LNCAP (cell line): ENCODE data around the gene NOSTRIN.

Experiments used
- TF ChIP-seq, protein P1 (sequence below): fragments of 450-650 bp; IDR thresholded peaks from 2 replicates; pipeline ENCODE4 v1.5.1; 2017; ENCODE audit warnings: mild to moderate bottlenecking

Gene NOSTRIN

DNA sequence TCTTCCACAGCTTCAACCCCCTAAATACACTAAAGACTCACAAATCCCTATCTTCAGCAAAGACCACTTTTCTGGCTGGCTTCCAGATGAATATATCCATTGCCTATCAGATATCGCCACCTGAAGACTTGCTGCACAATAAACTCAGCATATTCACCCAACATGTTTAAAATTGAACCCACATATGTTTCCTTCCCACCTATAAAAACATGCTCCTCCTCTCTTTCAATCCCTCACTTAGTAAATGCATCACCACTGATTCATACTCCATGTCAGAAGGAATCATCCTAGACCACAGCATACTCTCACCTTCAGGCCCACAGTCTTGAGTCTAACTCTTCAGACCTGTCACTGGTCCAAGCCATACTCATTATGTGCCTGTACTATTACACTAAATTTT, 82.5 kb downstream of the NOSTRIN start:
- TF ChIP-seq, protein P1, sequence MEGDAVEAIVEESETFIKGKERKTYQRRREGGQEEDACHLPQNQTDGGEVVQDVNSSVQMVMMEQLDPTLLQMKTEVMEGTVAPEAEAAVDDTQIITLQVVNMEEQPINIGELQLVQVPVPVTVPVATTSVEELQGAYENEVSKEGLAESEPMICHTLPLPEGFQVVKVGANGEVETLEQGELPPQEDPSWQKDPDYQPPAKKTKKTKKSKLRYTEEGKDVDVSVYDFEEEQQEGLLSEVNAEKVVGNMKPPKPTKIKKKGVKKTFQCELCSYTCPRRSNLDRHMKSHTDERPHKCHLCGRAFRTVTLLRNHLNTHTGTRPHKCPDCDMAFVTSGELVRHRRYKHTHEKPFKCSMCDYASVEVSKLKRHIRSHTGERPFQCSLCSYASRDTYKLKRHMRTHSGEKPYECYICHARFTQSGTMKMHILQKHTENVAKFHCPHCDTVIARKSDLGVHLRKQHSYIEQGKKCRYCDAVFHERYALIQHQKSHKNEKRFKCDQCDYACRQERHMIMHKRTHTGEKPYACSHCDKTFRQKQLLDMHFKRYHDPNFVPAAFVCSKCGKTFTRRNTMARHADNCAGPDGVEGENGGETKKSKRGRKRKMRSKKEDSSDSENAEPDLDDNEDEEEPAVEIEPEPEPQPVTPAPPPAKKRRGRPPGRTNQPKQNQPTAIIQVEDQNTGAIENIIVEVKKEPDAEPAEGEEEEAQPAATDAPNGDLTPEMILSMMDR, result no peak

DNA sequence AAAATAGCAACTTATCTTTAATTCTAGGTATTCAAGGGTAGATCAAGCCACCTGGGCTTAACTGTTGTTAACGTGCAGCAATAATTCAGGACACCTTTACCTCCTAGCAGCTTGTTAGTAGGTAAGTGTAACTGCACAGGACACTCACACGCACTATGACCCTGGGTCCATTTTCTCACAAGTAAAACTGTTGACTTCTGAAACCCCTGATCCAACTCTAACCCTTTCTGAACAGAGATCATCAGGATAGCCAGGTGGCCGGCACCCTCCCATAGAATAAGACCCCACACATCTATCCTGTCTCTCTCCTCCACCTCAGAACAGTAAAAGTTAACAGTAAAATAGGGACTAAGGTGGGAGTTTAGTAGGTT, 87.2 kb downstream of the NOSTRIN start:
- TF ChIP-seq, protein P1, result no peak

GRCh38 chr2:168890006-168890782, 87.8 kb downstream of the NOSTRIN start, which contains the start of gene SPC25:
SPC25 (minus strand) TSS chr2:168890430; CDS start chr2:168889519, 911 bp downstream.
- TF ChIP-seq, protein P1, result no peak

DNA sequence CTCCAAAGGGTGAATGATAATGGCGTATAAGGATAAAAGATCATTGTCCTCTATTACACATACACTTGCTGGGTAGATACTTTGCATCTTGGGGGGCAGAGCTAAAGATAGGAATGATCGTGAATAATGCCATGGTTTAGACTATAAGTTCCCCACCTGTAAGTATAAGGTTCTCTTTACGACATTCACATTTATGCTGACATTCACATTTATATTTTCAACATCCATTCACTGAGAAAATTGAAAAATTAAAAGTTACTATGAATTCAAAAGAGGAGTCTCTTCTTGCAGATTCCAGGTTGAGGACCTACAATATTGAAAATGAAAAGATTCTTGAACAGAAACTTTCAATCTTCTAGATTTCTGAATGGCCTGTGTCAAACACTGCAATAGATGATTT, 89.9 kb downstream of the NOSTRIN start:
- TF ChIP-seq, protein P1, result no peak

DNA sequence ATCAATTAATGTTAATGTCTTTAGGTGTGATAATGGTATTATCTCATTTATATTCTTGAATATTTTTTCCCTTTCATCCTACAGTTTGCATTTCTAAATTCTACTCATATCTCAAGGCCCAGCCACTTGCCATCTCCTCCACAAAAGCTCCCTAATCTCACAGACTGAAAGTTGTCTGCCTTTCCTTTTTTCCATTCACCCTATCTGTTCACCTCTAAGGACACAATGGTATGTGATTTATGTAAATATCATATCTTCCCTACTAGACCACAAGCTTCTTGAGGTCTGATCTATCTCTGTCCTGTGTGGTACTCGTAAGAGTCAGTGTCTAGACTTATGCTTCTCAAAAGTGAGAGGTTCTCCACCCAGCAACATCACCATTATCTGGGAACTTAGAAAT, 91.7 kb downstream of the NOSTRIN start:
- TF ChIP-seq, protein P1, result no peak

DNA sequence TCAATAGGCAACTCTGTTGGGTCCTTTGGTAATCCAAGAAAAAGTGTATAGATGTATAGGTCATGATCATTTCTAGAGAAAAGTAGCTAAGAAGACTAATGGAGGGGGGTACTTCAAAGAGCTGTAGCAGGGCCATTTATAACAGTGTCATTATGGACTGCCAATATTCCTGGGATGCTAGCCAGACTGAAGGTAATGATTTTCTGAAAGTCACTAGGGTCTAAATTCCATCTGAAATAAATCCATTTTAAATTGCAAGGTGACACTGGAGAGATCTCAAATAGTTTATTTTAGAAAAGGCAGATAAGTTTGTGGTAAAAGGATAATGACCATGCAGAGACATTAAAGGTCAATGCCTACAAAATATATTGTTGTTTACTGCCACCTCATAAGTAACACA, 92.3 kb downstream of the NOSTRIN start:
- TF ChIP-seq, protein P1, result no peak

GRCh38 chr2:168895771-168896170, 93.3 kb downstream of the NOSTRIN start:
- TF ChIP-seq, protein P1, result no peak

DNA sequence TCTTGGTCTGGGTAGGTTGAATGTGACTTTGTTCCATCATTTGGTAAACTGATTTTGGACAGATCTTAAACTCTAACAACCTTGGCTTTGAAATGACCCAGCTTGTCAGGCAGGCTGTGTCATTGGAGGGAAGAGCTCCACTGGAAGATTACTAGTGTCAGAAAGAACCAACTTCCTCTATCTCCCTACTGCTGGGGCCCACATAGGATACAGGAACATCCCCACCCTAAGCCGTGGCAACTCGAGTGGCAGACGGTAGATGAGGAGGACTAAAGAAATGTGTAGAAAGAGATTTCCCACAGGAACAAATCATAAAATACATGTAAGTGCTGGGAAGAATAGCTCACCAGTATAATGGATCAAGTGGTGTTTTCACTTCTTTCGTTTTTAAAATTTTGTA, 94.3 kb downstream of the NOSTRIN start:
- TF ChIP-seq, protein P1, result no peak
